ENCODE data around the gene DAG1.

DAG1 gene

DNA sequence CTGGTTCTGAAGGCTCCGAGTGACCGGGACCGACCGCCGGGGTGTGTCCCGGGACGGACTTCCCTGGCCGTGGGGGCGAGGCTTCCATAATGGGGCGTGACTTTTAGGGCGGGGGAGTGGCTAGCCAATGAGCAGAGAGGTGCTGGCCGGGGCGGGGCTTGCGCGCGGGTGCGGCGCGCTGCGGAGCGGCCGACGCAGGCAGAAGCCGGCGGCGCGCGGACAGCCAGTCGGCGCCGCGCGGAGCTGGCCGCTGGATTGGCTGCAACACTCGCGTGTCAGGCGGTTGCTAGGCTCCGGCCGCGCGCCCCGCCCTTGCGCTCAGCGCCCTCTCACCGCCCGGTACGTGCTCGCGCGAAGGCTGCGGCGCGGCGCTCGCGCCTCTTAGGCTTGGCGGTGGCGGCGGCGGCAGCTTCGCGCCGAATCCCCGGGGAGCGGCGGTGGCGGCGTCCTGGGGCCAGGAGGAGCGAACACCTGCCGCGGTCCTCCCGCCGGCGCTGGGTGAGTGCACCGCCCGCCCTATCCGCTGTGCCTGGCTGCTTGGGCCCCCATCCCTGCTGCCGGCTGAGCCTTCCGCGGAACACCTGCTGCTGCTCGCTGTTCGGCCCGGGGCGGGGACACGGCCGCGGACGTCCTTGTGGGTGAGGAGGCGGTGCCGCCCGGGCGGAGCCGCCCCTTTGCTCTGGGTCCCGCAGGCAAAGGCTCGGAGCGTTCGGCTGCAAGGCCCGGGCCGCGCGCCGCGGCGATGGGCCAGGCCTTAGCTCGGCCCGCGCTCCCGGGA lies at the start of gene DAG1:
Gene DAG1, plus strand, starts transcription at position 332 of the 778 bp plus-strand sequence. CDS start 40,268 bp downstream, outside the sequence.
- Histone ChIP-seq H3K4me1 (ENCODE audit: insufficient read depth, low read length) (peaks cover 14% of the 10 kb centered on the region), H3K36me3 (ENCODE audit: insufficient read depth, low read length) (no peaks in the 10 kb centered on the region), H3K9me3 (ENCODE audit: control insufficient read depth, insufficient read depth, low read length) (no peaks in the 10 kb centered on the region), H3K9ac (ENCODE audit: low read depth, low read length) (peak within 1 kb of the TSS; percentile 78)

GRCh38 chr3:49421890-49422378 lies 48.1 kb upstream of the DAG1 start:
- no peaks in the 10 kb centered on the region for H3K9me3 ChIP-seq (ENCODE audit: control insufficient read depth, insufficient read depth, low read length)
- peak overlapping the region; percentile 59 for H3K9ac ChIP-seq (ENCODE audit: low read depth, low read length)
- H3K4me1 ChIP-seq (ENCODE audit: insufficient read depth, low read length) = peaks cover 25% of the 10 kb centered on the region
- no peaks in the 10 kb centered on the region; the same call in 1 of the 2 replicates for H3K36me3 ChIP-seq (ENCODE audit: insufficient read depth, low read length)

- H3K9me3 ChIP-seq (ENCODE audit: control insufficient read depth, insufficient read depth, low read length) = no peaks in the 10 kb centered on the region
- no peaks in the 10 kb centered on the region; the same call in 1 of the 2 replicates for H3K36me3 ChIP-seq (ENCODE audit: insufficient read depth, low read length)
- peak within 1 kb of the TSS; percentile 59 for H3K9ac ChIP-seq (ENCODE audit: low read depth, low read length)
- H3K4me1 ChIP-seq (ENCODE audit: insufficient read depth, low read length) = peaks cover 18% of the 10 kb centered on the region
These were observed 47.5 kb upstream of the DAG1 start, which contains the start of gene AMT for GRCh38 chr3:49422379-49423248. TSS of gene AMT (minus strand) at chr3:49422473. CDS start at chr3:49422450, 23 bp downstream.

GRCh38 chr3:49424816-49425215 lies 45.3 kb upstream of the DAG1 start:
- Histone ChIP-seq H3K9ac (ENCODE audit: low read depth, low read length) (no peak overlapping the region), H3K9me3 (ENCODE audit: control insufficient read depth, insufficient read depth, low read length) (no peaks in the 10 kb centered on the region), H3K36me3 (ENCODE audit: insufficient read depth, low read length) (no peaks in the 10 kb centered on the region; the same call in 1 of the 2 replicates), H3K4me1 (ENCODE audit: insufficient read depth, low read length) (peaks cover 13% of the 10 kb centered on the region)

DNA sequence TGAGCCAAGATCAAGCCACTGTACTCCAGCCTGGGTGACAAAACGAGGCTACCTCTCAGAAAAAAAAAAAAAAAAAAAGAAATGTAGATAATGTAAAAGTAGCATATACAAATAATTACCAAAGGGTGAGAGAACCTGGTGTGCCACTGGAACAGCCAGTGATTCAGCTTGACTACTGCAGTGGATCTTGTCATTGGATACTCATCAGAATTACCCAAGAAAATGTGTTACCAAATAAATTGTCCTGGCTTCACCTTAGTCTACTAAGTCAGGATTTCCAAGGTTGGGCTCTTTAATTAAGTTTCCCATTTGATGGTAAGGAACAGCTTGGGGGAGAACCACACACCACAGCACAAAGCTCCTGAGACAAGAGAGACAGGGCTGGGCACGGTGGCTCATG lies 42.5 kb upstream of the DAG1 start:
- Histone ChIP-seq H3K4me1 (ENCODE audit: insufficient read depth, low read length) (peaks cover 6% of the 10 kb centered on the region), H3K36me3 (ENCODE audit: insufficient read depth, low read length) (no peaks in the 10 kb centered on the region; the same call in 1 of the 2 replicates), H3K9ac (ENCODE audit: low read depth, low read length) (no peak overlapping the region), H3K9me3 (ENCODE audit: control insufficient read depth, insufficient read depth, low read length) (no peaks in the 10 kb centered on the region)

GRCh38 chr3:49428752-49429080 lies 41.4 kb upstream of the DAG1 start:
- Histone ChIP-seq H3K9me3 (ENCODE audit: control insufficient read depth, insufficient read depth, low read length) (no peaks in the 10 kb centered on the region), H3K9ac (ENCODE audit: low read depth, low read length) (peak overlapping the region; percentile 67), H3K4me1 (ENCODE audit: insufficient read depth, low read length) (no peaks in the 10 kb centered on the region), H3K36me3 (ENCODE audit: insufficient read depth, low read length) (no peaks in the 10 kb centered on the region; the same call in 1 of the 2 replicates)

GRCh38 chr3:49434731-49435130 lies 35.3 kb upstream of the DAG1 start:
- Histone ChIP-seq H3K9ac (ENCODE audit: low read depth, low read length) (no peak overlapping the region), H3K36me3 (ENCODE audit: insufficient read depth, low read length) (no peaks in the 10 kb centered on the region), H3K4me1 (ENCODE audit: insufficient read depth, low read length) (no peaks in the 10 kb centered on the region), H3K9me3 (ENCODE audit: control insufficient read depth, insufficient read depth, low read length) (no peaks in the 10 kb centered on the region)

- Histone ChIP-seq H3K36me3 (ENCODE audit: insufficient read depth, low read length) (no peaks in the 10 kb centered on the region), H3K4me1 (ENCODE audit: insufficient read depth, low read length) (peaks cover 6% of the 10 kb centered on the region; the same call in 1 of the 2 replicates), H3K9me3 (ENCODE audit: control insufficient read depth, insufficient read depth, low read length) (no peaks in the 10 kb centered on the region), H3K9ac (ENCODE audit: low read depth, low read length) (no peak overlapping the region)
These were observed 24.7 kb upstream of the DAG1 start for GRCh38 chr3:49445391-49445790.

- Histone ChIP-seq H3K4me1 (ENCODE audit: insufficient read depth, low read length) (peaks cover 12% of the 10 kb centered on the region), H3K9ac (ENCODE audit: low read depth, low read length) (no peak overlapping the region), H3K9me3 (ENCODE audit: control insufficient read depth, insufficient read depth, low read length) (no peaks in the 10 kb centered on the region), H3K36me3 (ENCODE audit: insufficient read depth, low read length) (no peaks in the 10 kb centered on the region)
These were observed 16.4 kb upstream of the DAG1 start for GRCh38 chr3:49453621-49454020.

DNA sequence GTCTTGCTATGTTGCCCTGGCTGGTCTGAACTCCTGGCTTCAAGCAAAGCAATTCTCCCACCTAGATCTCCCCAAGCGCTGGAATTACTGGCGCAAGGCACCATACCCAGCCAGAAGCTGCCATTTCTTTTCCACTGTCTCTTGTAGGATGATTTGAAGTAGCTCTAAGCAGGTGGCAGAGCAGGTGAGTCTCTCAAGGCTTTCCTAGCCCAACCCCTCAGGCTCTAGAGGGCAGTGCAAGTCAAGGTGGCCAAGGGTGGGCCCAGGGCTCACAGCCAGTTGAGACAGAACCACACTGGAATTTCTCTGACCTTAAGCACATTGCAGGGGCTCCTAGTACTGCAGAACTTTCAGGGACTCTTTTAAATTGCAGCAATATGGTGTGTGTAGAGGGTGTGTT lies 15.6 kb upstream of the DAG1 start:
- H3K9me3 ChIP-seq (ENCODE audit: control insufficient read depth, insufficient read depth, low read length) = no peaks in the 10 kb centered on the region
- no peaks in the 10 kb centered on the region for H3K36me3 ChIP-seq (ENCODE audit: insufficient read depth, low read length)
- peaks cover 19% of the 10 kb centered on the region for H3K4me1 ChIP-seq (ENCODE audit: insufficient read depth, low read length)
- H3K9ac ChIP-seq (ENCODE audit: low read depth, low read length) = no peak overlapping the region

GRCh38 chr3:49454898-49455681 lies 15.0 kb upstream of the DAG1 start:
- H3K9me3 ChIP-seq (ENCODE audit: control insufficient read depth, insufficient read depth, low read length) = no peaks in the 10 kb centered on the region
- H3K4me1 ChIP-seq (ENCODE audit: insufficient read depth, low read length) = peaks cover 24% of the 10 kb centered on the region
- H3K9ac ChIP-seq (ENCODE audit: low read depth, low read length) = no peak overlapping the region
- H3K36me3 ChIP-seq (ENCODE audit: insufficient read depth, low read length) = no peaks in the 10 kb centered on the region

DNA sequence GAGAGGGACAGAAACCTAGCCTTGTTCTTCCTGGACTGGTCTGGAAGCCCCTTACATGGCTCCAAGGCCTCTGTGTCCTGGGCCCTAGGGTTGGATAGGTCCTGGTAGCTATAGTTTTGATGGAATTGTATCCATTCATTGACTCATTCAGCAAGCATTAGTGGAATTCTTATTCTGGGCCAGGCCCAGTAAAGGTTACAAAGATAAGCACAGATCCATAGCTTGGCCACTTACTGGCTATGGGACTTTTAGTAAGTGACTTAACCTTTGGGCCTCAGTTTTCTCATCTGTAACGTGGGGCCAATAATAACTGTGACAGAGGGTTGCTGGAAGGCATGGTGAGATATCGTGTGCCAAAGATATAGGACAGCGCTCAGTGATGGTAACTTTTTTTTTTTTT lies 13.6 kb upstream of the DAG1 start:
- Histone ChIP-seq H3K4me1 (ENCODE audit: insufficient read depth, low read length) (peaks cover 38% of the 10 kb centered on the region), H3K9me3 (ENCODE audit: control insufficient read depth, insufficient read depth, low read length) (no peaks in the 10 kb centered on the region), H3K9ac (ENCODE audit: low read depth, low read length) (no peak overlapping the region), H3K36me3 (ENCODE audit: insufficient read depth, low read length) (no peaks in the 10 kb centered on the region)

- Histone ChIP-seq H3K9me3 (ENCODE audit: control insufficient read depth, insufficient read depth, low read length) (no peaks in the 10 kb centered on the region), H3K36me3 (ENCODE audit: insufficient read depth, low read length) (no peaks in the 10 kb centered on the region), H3K4me1 (ENCODE audit: insufficient read depth, low read length) (peaks cover 49% of the 10 kb centered on the region), H3K9ac (ENCODE audit: low read depth, low read length) (no peak overlapping the region)
These were observed 9.7 kb upstream of the DAG1 start for GRCh38 chr3:49460188-49460890.

Measured in ES-I3 (cell line).